ENCODE data around the gene OBP2A.
"Not testable (repeated sequence)": the region's sequence is repeated elsewhere in the genome, so short reads cannot be mapped to it uniquely, and the experiment has no call there.

GRCh38 chr9:135528842-135529435, 17.0 kb upstream of the OBP2A start:
- TF ChIP-seq CTCF, POLR2A (IDR thresholded peaks at IDR 0.05): not testable (repeated sequence)
